ENCODE results near the gene KLHL29. TPM values are rescaled to one million over a fixed set of nuclear protein-coding genes. Genes with fewer than 3 reads are reported as not detected.

KLHL29 gene
- total and polyA plus RNA-seq, 2 of the 13 experiments (the other 11 are each of a cell fraction or from before 2014, with no cell fraction given), result 0.01 TPM; not detected in 1

DNA sequence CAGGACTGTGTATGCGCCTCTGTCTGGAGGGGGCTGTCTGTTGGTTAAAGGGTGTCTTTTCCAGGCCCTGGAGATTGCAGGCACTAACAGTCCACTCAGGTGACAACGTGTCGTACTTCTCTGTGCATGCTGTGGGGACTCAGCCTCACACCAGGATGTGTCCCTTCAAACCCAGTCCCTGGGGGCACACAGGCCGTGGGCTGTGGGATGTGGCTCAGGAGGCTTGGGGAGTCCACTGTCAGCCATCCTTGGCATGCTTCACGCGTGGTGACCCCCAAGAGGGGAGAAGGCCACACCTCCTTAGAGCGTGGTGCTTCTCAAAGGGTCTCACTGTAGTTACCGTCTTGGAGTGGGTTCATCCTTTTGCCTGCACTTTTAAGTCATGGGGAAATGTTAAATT is 127.8 kb downstream of the KLHL29 start (continued):
- TF ChIP-seq AKNA (CRISPR knock-in tag; IDR thresholded peaks at IDR 0.05; ENCODE audit: borderline replicate concordance) (no peak), ZNF746 (CRISPR knock-in tag; IDR thresholded peaks at IDR 0.05) (no peak), POLR2AphosphoS5 (IDR thresholded peaks at IDR 0.05; ENCODE audit: low read depth, low read length) (no peak), NFKB2 (CRISPR knock-in tag; IDR thresholded peaks at IDR 0.05; ENCODE audit: borderline replicate concordance) (no peak), MBD4 (IDR thresholded peaks at IDR 0.05; ENCODE audit: borderline replicate concordance, low read length) (no peak)
- TF ChIP-seq, protein P1, sequence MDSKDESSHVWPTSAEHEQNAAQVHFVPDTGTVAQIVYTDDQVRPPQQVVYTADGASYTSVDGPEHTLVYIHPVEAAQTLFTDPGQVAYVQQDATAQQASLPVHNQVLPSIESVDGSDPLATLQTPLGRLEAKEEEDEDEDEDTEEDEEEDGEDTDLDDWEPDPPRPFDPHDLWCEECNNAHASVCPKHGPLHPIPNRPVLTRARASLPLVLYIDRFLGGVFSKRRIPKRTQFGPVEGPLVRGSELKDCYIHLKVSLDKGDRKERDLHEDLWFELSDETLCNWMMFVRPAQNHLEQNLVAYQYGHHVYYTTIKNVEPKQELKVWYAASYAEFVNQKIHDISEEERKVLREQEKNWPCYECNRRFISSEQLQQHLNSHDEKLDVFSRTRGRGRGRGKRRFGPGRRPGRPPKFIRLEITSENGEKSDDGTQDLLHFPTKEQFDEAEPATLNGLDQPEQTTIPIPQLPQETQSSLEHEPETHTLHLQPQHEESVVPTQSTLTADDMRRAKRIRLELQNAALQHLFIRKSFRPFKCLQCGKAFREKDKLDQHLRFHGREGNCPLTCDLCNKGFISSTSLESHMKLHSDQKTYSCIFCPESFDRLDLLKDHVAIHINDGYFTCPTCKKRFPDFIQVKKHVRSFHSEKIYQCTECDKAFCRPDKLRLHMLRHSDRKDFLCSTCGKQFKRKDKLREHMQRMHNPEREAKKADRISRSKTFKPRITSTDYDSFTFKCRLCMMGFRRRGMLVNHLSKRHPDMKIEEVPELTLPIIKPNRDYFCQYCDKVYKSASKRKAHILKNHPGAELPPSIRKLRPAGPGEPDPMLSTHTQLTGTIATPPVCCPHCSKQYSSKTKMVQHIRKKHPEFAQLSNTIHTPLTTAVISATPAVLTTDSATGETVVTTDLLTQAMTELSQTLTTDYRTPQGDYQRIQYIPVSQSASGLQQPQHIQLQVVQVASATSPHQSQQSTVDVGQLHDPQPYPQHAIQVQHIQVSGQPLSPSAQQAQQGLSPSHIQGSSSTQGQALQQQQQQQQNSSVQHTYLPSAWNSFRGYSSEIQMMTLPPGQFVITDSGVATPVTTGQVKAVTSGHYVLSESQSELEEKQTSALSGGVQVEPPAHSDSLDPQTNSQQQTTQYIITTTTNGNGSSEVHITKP (CRISPR knock-in tag; IDR thresholded peaks at IDR 0.05; ENCODE audit: low read depth), result no peak
- TF ChIP-seq, protein P2, sequence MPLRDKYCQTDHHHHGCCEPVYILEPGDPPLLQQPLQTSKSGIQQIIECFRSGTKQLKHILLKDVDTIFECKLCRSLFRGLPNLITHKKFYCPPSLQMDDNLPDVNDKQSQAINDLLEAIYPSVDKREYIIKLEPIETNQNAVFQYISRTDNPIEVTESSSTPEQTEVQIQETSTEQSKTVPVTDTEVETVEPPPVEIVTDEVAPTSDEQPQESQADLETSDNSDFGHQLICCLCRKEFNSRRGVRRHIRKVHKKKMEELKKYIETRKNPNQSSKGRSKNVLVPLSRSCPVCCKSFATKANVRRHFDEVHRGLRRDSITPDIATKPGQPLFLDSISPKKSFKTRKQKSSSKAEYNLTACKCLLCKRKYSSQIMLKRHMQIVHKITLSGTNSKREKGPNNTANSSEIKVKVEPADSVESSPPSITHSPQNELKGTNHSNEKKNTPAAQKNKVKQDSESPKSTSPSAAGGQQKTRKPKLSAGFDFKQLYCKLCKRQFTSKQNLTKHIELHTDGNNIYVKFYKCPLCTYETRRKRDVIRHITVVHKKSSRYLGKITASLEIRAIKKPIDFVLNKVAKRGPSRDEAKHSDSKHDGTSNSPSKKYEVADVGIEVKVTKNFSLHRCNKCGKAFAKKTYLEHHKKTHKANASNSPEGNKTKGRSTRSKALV (CRISPR knock-in tag; IDR thresholded peaks at IDR 0.05), result no peak
- TF ChIP-seq, protein P3, sequence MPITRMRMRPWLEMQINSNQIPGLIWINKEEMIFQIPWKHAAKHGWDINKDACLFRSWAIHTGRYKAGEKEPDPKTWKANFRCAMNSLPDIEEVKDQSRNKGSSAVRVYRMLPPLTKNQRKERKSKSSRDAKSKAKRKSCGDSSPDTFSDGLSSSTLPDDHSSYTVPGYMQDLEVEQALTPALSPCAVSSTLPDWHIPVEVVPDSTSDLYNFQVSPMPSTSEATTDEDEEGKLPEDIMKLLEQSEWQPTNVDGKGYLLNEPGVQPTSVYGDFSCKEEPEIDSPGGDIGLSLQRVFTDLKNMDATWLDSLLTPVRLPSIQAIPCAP (CRISPR knock-in tag; IDR thresholded peaks at IDR 0.05; ENCODE audit: low read depth), result no peak

All from HepG2 (cell line).